Lung (tissue), 12 donors: ENCODE results near the gene CCDC24. TPM values are rescaled to one million over a fixed set of nuclear protein-coding genes. Genes with fewer than 3 reads are reported as not detected.

Source experiments
- ATAC-seq: fragments of 200-7000 bp; cut with Tn5 transposase; one replicate; pipeline ENCODE4 v1.9.1; 2020; ENCODE audit warnings: moderate number of reproducible peaks; ENCODE audit not compliant: insufficient read depth, low FRiP score
- DNase-seq, 3 donors: peaks; one replicate each; pipeline ENCODE4 v3.0.0-alpha.2; 2013 to 2017
- H3K27ac ChIP-seq, 2 donors: one replicate each; pipeline ENCODE4 v1.5.1; 2013; ENCODE audit warnings: mild to moderate bottlenecking in 2 of 2, moderate library complexity in 2 of 2, control low read depth in 1 of 2, inconsistent platforms in 1 of 2, low read depth in 1 of 2, low read length in 1 of 2
- H3K27me3 ChIP-seq, 3 donors: one replicate each; pipeline ENCODE4 v1.5.1; 2013; ENCODE audit warnings: low read length in 2 of 3; ENCODE audit not compliant: control insufficient read depth in 3 of 3, insufficient read depth in 3 of 3
- H3K36me3 ChIP-seq, 4 donors: one replicate each; pipeline ENCODE4 v1.5.1; 2013; ENCODE audit warnings: low read length in 4 of 4, mild to moderate bottlenecking in 1 of 4, moderate library complexity in 1 of 4; ENCODE audit not compliant: control insufficient read depth in 4 of 4, insufficient read depth in 4 of 4
- H3K4me1 ChIP-seq, 5 donors: one replicate each; pipeline ENCODE4 v1.5.1; 2013; ENCODE audit warnings: low read length in 5 of 5, mild to moderate bottlenecking in 2 of 5, moderate library complexity in 1 of 5; ENCODE audit not compliant: control insufficient read depth in 5 of 5, insufficient read depth in 5 of 5
- H3K4me3 ChIP-seq: one replicate; pipeline ENCODE4 v1.5.1; 2013; ENCODE audit warnings: mild to moderate bottlenecking, control low read depth, moderate library complexity
- H3K9ac ChIP-seq, 2 donors: one replicate each; pipeline ENCODE4 v1.5.1; 2013; ENCODE audit warnings: low read length in 2 of 2, control low read depth in 1 of 2; ENCODE audit not compliant: insufficient read depth in 1 of 2
- H3K9me3 ChIP-seq, 4 donors: one replicate each; pipeline ENCODE4 v1.5.1; 2013; ENCODE audit warnings: low read length in 3 of 4, mild to moderate bottlenecking in 1 of 4, moderate library complexity in 1 of 4; ENCODE audit not compliant: control insufficient read depth in 4 of 4, insufficient read depth in 3 of 4
- CTCF ChIP-seq: IDR thresholded peaks from 2 replicates; pipeline ENCODE4 v1.5.1; 2012; ENCODE audit warnings: mild to moderate bottlenecking; ENCODE audit errors: control extremely low read depth, extremely low read depth
- WGBS, 2 donors: extraction: QIAGEN DNeasy Blood & Tissue Kit; methylation state at CpG; one replicate each; pipeline ENCODE4 v1.1.7; 2013; 5-methylcytosine and 5-hydroxymethylcytosine counted together
- polyA plus RNA-seq, 2 donors: library from polyadenylated mRNA; stranded (reverse); fragments of 200-250 nt; gene quantifications; one replicate each; pipeline ENCODE4 v1.2.1, GENCODE V29; 2013
- total RNA-seq, 2 donors: library from RNA; depleted of rRNA in 1 of 2; stranded (reverse); fragments of >200 nt in 1 of 2; gene quantifications; one replicate each; pipeline ENCODE4 v1.2.1, GENCODE V29; 2014 to 2021
- donor health status: control.
- donor health status: control.
- donor health status: Bipolar disorder and iron deficiency.
- donor health status: healthy.
- donor health status: DM: yes; HTN: yes; CAD: no.

The CCDC24 gene
- total and polyA plus RNA-seq, 4 donors = 9.9 to 20.1 (median 13.2) TPM

- no peaks in the 10 kb centered on the region for H3K9me3 ChIP-seq
- H3K4me3 ChIP-seq = no peak overlapping the region
- no peaks in the 10 kb centered on the region for H3K27me3 ChIP-seq
- DNase-seq (no peak), ATAC-seq (no peak)
- H3K27ac ChIP-seq = no peak overlapping the region
- H3K36me3 ChIP-seq = peaks cover 0 to 5% (median 2%) of the 10 kb centered on the region in 4 donors
- TF ChIP-seq CTCF = no peak
- H3K4me1 ChIP-seq = peaks cover 0 to 9% (median 7%) of the 10 kb centered on the region in 5 donors
- no peak overlapping the region for H3K9ac ChIP-seq
- 76 to 86% methylated on average over 3 of the region's 3 CpGs for WGBS, 2 donors
Observed at GRCh38 chr1:44025816-44026215, 34.4 kb downstream of the CCDC24 start.

- Histone ChIP-seq H3K27me3 (no peaks in the 10 kb centered on the region), H3K36me3 (no peaks in the 10 kb centered on the region), H3K9me3 (no peaks in the 10 kb centered on the region), H3K4me3 (no peak overlapping the region), H3K4me1 (peaks cover 0 to 18% (median 12%) of the 10 kb centered on the region in 5 donors), H3K27ac (no peak overlapping the region), H3K9ac (peak overlapping the region in 1 of 2 donors; percentile 11)
- 87 to 93% methylated on average over 3 of the region's 3 CpGs for WGBS, 2 donors
- TF ChIP-seq CTCF = no peak
- no peak for DNase-seq
- ATAC-seq = no peak
Observed at GRCh38 chr1:44027320-44027719, 35.9 kb downstream of the CCDC24 start.

GRCh38 chr1:44029260-44029910 is 38.0 kb downstream of the CCDC24 start:
- Histone ChIP-seq H3K36me3 (no peaks in the 10 kb centered on the region), H3K9ac (peak overlapping the region; percentile 45 to 55), H3K9me3 (no peaks in the 10 kb centered on the region), H3K4me1 (peaks cover 0 to 28% (median 12%) of the 10 kb centered on the region in 5 donors), H3K27me3 (no peaks in the 10 kb centered on the region), H3K4me3 (peak overlapping the region; percentile 69), H3K27ac (peak overlapping the region in 1 of 2 donors; percentile 77)
- DNase-seq (no peak), ATAC-seq (no peak)
- WGBS, 2 donors = 24 to 32% methylated on average over 17 of the region's 17 CpGs
- TF ChIP-seq CTCF = no peak
